RWPE1 (cell line): ENCODE results near the gene NPHS1.

Experiments used
- CTCF ChIA-PET: fragments of 350-600 bp; sonication (Branson Sonifier 250); formaldehyde crosslinking; extraction: SDS; loops from one replicate; lab custom pipeline; 2021; lab: Yijun Ruan, JAX
- POLR2A ChIA-PET: fragments of 400-600 bp; formaldehyde crosslinking; extraction: SDS; loops from one replicate; lab custom pipeline; 2020; ENCODE audit warnings: antibody characterized with exemption; ENCODE audit not compliant: low non-redundant PET; lab: Yijun Ruan, JAX
- DNase-seq: peaks from one replicate; pipeline ENCODE4 v3.0.0; 2012; ENCODE audit warnings: low spot score
- H3K27ac ChIP-seq: fragments of 450-650 bp; 2 replicates; pipeline ENCODE4 v1.5.1; 2017
- TF ChIP-seq, protein P1 (sequence below): fragments of 450-650 bp; conservative IDR thresholded peaks from 2 replicates; pipeline ENCODE4 v1.5.1; 2017; ENCODE audit warnings: low read depth, mild to moderate bottlenecking

The NPHS1 gene, protein sequence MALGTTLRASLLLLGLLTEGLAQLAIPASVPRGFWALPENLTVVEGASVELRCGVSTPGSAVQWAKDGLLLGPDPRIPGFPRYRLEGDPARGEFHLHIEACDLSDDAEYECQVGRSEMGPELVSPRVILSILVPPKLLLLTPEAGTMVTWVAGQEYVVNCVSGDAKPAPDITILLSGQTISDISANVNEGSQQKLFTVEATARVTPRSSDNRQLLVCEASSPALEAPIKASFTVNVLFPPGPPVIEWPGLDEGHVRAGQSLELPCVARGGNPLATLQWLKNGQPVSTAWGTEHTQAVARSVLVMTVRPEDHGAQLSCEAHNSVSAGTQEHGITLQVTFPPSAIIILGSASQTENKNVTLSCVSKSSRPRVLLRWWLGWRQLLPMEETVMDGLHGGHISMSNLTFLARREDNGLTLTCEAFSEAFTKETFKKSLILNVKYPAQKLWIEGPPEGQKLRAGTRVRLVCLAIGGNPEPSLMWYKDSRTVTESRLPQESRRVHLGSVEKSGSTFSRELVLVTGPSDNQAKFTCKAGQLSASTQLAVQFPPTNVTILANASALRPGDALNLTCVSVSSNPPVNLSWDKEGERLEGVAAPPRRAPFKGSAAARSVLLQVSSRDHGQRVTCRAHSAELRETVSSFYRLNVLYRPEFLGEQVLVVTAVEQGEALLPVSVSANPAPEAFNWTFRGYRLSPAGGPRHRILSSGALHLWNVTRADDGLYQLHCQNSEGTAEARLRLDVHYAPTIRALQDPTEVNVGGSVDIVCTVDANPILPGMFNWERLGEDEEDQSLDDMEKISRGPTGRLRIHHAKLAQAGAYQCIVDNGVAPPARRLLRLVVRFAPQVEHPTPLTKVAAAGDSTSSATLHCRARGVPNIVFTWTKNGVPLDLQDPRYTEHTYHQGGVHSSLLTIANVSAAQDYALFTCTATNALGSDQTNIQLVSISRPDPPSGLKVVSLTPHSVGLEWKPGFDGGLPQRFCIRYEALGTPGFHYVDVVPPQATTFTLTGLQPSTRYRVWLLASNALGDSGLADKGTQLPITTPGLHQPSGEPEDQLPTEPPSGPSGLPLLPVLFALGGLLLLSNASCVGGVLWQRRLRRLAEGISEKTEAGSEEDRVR (N-terminal part only)

DNA sequence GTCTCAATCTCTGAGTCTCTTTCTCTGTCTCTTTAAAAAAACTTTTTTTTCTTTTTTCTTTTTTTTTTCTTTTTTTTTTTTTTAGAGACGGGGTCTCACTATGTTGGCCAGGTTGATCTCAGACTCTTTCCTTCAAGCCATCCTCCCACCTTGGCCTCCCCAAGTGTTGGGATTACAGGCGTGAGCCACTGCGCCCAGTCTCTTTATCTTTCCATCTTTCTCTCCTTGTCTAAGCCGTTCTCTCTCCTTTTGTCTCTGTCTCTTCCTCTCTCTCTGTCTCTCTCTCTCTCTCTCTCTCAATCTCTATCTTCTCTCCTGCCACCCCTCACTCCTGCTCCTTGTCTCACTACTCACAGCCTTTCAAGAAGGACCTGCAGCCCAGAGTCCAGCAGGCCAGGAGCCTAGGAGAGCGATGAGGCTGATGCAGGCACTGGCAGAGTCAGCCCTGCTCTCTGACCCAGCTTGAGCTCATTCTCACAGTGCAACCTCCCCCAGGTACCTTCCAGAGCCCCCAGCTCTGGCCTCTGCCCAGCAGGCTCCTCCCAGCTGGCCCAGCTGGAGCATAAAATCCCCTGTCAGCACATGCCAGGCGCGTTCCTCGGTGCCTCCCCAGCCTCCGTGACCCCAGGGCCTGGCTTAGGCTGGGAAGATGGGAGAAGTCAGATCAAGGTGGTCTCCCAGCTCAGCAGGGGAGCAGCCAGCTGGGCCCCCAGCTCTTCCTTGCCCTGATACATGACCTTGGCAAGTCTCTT, at the start of gene NPHS1:
NPHS1 (minus strand) TSS at position 476 of the 752 bp plus-strand sequence. CDS start 667 bp downstream, outside the sequence.
- TF ChIP-seq, protein P1, sequence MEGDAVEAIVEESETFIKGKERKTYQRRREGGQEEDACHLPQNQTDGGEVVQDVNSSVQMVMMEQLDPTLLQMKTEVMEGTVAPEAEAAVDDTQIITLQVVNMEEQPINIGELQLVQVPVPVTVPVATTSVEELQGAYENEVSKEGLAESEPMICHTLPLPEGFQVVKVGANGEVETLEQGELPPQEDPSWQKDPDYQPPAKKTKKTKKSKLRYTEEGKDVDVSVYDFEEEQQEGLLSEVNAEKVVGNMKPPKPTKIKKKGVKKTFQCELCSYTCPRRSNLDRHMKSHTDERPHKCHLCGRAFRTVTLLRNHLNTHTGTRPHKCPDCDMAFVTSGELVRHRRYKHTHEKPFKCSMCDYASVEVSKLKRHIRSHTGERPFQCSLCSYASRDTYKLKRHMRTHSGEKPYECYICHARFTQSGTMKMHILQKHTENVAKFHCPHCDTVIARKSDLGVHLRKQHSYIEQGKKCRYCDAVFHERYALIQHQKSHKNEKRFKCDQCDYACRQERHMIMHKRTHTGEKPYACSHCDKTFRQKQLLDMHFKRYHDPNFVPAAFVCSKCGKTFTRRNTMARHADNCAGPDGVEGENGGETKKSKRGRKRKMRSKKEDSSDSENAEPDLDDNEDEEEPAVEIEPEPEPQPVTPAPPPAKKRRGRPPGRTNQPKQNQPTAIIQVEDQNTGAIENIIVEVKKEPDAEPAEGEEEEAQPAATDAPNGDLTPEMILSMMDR = no peak
- ChIA-PET POLR2A (no interaction called here), CTCF (no interaction called here)
- no peak within 1 kb of the TSS for H3K27ac ChIP-seq
- no peak for DNase-seq

DNA sequence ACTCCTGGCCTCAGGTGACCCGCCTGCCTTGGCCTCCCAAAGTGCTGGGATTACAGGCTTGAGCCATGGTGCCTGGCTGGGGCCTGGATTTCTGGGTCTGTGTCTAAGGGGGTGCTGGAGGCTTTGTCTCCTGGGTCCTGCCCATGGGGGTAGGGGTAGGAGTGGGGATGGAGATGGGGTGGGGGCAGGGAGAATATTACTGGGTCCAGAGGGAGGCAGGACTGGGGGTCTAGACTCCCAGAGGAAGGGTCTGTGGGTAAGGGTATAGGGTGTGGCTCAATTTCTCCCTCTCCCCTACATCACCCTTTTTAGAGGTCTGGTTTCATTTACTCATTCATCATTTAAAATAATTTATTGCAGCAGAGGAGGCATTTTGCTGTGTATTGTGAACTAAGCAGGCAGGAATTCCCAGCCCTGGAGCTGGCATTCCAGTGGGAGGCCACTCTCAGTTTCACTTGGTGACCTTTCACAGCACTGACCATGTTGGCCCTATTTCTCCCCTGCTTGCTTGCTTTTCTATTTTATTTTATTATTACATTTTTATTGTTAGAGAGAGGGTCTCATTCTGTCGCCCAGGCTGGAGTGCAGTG, 48.8 kb upstream of the NPHS1 start:
- POLR2A ChIA-PET = interaction anchor here (0.7 kb wide), 1 partner anchor 1995 kb away, joined by 9 read pairs; no protein-coding TSS in a partner anchor
- CTCF ChIA-PET = no interaction called here

DNA sequence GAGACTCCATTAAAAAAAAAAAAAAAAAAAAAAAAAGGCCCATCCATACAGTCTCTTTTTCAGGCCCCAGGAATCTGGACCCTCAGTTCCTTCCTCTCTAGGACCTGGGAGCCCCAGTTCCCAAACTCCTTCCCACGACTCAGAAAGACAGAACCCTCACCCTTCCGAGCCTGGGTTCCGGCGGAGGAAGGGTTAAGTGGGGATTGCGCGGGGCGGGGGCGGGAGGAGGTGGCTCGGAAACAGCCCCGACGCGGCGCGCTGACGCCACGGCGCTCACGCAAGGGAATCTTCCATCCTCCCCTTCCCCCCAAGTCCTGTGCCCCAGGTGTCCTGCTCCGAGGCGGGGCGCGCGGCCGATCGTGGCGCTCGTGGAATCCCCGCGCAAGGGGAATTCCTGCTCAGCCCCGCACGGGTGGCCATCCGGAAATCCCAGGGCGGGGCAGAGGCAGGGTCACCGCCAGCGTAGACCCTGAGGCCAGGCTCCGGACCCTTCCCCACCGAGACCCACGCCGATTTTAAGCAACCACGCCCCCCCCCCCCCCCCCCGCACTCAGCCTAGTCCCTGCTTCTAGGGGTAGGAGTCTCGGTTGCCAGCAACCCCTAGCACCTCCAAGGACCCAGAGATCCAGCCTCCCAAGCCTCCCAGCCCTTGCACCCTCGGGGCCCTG, 47.4 kb upstream of the NPHS1 start:
- CTCF ChIA-PET = no interaction called here
- POLR2A ChIA-PET = no interaction called here
- TF ChIP-seq, protein P1 = no peak
- peak overlapping the region; percentile 89 for H3K27ac ChIP-seq
- DNase-seq = peak; percentile 87

More for the DNA sequence above, 48.8 kb upstream of the NPHS1 start:
- DNase-seq = peak; percentile 17
- H3K27ac ChIP-seq = peak overlapping the region; percentile 89
- TF ChIP-seq, protein P1 = no peak

DNA sequence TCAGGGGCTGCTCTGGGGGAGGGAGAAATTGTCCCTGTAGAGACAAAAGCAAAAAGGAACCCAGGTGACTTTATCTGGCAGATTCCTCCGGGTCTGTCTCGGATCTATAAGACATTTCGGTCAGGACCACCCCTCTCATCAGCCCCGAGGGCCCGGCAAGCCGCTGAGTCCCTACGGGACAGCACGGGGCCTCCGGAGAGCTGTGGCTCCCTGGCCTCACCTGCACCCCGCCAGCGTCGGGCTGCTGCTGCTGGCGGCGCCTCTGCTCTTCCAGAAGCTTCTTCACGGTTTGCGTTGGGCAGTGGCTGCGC, 46.1 kb upstream of the NPHS1 start:
- POLR2A ChIA-PET = no interaction called here

DNA sequence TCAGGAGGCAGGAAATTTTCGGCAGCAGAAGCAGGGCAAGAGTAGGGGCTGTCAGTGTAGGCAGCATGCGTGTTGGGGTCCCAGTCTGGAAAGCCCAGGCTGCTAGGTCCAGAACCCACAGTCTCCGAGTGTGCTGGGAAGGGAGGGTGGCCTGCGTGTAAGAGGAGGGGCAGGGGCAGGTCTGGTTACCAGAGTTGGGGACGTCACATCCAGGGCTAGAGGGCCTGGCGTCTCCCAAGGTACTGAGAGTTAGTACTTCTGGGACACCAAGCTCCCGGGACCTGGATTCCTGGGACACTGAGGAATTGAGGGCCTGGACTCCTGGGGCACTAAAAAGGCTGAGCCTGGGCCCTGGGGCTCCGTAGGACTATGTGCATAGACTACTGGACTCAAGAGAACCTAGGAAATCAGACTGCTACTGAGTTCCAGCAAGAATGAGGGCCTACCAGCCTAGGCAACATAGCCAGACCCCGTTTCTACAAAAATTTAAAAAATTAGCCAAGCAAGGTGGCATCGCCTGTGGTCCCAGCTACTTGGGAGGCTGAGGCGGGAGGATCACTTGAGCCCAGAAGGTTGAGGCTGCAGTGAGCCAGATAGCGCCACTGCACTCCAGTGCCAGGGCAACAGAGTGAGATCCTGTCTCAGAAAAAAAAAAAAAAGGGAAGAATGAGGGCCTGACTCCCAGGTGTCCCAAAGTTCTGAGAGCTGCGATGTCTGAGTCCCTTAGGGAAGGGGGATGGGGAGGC, 45.6 kb upstream of the NPHS1 start:
- ChIA-PET POLR2A (no interaction called here), CTCF (no interaction called here)
- no peak for DNase-seq
- H3K27ac ChIP-seq = peak overlapping the region; percentile 89
- TF ChIP-seq, protein P1 = no peak

More for the DNA sequence above, 46.1 kb upstream of the NPHS1 start:
- peak overlapping the region; percentile 89 for H3K27ac ChIP-seq
- DNase-seq = no peak
- TF ChIP-seq, protein P1 = no peak
- CTCF ChIA-PET = interaction anchor here (0.5 kb wide), 1 partner anchor 26 kb away, joined by 3 read pairs; no protein-coding TSS in a partner anchor
